NCI-H2196 (cell line): ENCODE results near the gene VAV3.
"Not testable (repeated sequence)": the region's sequence is repeated elsewhere in the genome, so short reads cannot be mapped to it uniquely, and the experiment has no call there.

Experiments used
- DNase-seq: peaks from one replicate; lab custom pipeline; 2025; ENCODE audit not compliant: unreplicated experiment; lab: John Stamatoyannopoulos, UW

The VAV3 gene

GRCh38 chr1:107844541-107845194, 120.3 kb downstream of the VAV3 start:
- DNase-seq: not testable (repeated sequence)

- no peak for DNase-seq
Observed at GRCh38 chr1:107843989-107844388, 121.0 kb downstream of the VAV3 start.

DNA sequence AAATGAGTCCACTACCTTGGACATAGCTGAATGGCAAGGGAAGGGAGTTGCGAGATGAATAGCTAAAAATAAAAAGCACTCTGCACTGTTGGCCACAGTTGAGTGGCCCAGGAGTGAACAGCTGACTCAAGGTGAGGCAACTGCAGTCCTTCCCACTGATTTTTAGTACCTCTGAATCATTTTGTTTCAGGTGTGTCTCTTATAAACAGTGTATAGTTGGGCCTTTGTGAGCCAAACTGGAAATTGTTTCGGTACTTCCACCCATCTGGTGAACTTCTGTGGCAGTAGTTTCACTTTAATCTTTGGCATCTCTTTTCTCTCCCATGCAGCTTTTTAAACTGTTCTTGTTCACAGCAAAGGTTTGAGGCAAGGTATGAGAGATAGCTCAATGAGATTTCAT, 122.7 kb downstream of the VAV3 start:
- DNase-seq: no peak

DNA sequence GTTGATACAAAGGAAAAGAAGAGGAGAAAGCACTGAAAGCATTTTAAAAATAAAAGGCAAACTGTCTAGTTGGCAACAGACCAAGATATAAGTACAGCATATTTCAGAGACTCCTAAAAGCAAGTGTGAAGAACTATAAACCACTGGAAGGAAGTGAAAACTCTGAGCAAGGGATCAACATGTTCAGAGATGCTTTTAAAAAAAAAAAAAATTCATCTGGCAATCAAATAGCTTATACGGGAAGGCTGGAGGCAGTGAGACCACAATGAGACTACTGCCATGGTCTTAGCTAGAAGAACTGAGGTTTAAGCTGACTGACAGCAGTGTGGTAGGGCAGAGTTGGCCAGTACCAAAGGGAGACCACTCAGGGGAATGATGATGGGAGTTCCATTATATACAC, 124.3 kb downstream of the VAV3 start:
- DNase-seq: no peak

DNA sequence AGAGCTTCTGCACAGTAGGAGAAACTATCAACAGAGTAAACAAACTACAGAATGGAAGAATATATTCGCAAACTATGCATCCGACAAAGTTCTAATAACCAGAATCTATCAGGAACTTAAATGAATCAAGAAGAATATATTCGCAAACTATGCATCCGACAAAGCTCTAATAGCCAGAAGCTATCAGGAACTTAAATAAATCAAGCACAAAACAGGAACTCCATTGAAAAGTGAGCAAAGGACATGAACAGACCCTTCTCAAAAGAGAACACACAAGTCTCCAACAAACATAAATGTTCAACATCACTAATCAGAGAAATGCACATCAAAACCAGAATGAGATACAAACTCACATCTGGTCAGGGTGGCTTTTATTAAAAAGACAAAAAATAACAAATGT, 126.9 kb downstream of the VAV3 start:
- no peak for DNase-seq

DNA sequence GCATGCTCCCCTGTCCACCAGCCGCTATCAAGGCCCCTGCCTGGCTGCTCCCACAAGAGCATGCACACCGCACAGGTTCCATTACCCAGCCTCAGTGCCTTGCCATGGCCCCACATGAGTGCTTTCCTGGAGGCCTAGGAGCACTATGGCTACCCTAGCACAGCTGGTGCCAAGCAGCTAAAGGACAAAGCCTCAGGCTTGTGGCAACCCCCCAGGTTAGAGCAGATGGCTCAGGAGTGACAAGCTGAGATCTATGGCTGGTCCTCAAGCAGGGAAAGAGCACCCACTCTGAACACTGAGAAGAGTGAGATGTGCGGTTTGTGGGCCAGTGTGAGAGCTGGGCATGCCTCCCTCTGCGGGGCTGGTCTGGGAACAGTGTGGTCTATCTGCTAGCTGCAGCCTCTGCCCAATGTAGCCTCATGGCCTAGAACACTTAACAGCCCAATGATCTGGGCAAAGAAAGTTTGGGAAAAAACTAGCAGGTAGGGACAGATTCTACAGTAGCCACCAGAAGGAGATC, 129.8 kb downstream of the VAV3 start:
- no peak for DNase-seq

DNA sequence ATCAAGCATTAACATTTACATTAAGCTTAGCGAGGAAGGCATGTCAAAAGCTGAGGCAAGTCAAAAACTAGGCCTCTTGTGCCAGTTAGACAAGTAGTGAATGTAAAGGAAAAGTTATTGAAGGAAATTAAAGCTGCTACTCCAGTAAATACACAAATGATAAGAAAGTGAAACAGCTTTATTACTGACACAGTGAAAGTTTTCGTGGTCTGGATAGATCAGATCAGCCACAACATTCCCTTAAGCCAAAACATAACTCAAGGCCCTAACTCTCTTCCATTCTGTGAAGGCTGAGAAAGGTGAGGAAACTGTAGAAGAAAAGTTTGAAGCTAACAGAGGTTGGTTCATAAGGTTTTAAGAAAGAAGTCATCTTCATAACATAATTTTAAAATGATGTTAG, 131.9 kb downstream of the VAV3 start:
- DNase-seq: no peak

DNA sequence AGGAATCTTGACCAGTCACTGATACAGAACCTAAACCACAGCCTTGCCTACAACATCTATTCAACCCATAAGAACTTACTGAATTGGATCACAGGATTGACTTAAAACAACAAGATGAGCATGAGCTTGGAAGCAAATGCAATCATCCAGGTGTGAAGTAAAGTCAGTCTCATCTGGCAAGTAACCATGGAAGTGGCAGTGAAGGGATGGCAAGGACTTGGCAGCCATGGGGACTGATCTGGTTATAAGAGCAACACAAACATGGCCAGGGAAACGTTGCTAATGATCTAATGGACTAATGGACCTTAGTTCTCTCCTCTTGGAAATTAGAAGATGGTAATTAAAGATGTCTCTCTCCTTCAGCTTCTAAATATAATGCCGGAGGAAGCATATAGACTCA, 133.1 kb downstream of the VAV3 start:
- DNase-seq: no peak

DNA sequence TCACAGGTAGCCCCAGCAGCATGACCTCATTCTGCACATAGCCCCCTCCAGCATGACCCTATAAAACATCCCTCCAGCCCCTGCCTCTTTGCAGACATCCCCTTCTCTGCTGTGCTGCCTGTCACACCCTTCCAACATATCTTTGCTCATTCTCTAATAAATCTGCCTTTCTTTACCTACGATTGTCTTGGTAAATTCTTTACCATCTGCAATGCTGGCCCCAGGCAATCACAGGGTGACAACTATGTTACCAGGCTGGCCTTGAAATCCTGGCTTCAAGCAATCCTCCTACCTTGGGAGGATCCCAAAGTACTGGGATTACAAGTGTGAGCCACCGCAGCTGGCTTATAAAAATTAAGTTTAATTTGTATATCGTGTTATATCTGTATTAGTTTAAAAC, 134.5 kb downstream of the VAV3 start:
- no peak for DNase-seq

DNA sequence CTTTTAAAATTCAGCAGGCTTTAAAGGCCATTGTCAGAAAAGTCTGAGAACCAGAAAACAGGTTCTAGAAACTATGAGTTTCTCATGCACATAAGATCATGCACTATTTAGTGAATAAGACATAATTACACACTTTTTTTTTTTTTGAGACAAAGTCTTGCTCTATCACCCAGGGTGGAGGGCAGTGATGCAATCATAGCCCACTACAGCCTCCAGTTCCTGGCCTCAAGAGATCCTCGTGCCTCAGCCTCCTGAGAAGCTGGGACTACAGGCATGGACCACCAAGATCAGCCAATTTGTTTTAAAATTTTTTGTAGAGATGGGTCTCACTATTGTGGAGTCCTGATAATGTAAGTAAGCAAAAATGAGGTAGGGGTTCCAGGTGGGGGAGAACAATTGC, 134.9 kb downstream of the VAV3 start:
- DNase-seq: no peak

DNA sequence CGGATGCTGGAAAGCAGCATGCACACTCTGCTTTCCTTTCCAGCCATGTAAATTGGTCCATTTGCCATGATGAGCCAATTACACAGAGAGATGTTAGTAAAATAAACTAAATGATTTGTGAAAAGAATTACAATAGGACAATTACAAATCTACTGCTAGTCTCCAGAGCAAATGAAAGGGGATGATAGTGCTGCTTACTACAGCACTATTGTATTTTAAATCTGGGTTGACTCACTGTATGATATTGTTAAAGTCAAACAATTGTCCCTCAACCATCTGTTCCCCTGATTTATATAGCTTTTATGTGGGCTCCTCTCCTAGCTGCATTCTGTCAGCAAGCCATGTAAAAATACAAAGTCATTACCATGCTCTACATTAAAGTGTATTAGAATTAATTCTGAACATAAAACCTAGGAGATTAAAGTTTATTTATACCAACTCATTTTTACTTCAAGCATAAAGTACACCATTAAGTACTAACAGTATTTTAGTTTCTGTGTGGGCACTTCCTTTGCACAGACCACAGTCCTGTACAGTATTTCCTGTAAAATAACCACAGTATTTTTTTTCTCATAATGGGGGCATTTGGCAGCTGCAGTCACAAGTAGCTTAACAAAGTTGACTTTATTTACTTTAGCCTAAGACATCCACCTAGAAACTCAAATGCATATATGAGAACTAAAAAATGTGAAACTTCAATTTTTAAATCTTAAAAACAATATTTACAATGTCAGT, 135.8 kb downstream of the VAV3 start:
- DNase-seq: no peak

DNA sequence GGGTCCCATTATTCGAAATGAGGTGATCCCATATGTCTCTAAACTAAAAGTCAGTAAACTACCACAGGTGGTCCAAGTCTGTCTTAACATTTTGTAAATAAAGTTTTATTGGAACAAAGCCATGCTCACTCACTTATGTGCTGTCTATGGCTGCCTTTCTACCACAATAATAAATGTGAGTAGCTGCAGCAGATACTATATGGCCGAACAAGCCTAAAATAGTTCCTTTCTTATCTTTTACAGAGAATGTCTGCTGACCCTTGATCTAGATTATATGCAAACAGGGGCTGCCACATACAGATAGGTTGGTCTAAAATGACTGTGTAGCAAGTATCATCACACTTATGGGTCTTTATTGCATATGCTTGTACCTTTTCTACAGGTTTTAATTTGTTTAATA, 140.0 kb downstream of the VAV3 start:
- DNase-seq: no peak

- DNase-seq: no peak
Observed at GRCh38 chr1:107821340-107821739, 143.6 kb downstream of the VAV3 start.

- no peak for DNase-seq
Observed at GRCh38 chr1:107820801-107821200, 144.2 kb downstream of the VAV3 start.

DNA sequence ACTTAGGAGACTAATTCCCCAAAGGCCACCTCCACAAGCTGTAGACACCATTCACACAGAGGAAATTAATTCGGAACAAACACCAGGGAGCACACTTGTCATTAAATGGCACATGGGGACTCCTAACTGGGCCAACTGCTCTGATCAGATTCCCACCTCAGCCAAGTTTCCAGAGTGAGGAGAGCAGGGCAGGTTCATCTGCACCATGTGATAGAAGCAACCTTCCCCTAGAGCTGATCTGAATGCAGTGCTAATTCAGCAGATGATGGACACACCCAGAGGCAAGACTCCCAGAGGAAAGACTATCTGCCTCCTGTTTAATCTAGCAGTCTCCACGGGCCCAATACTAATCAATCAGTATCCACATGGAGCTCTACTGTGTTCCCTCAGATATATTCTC, 147.0 kb downstream of the VAV3 start:
- DNase-seq: no peak

- DNase-seq: no peak
Observed at GRCh38 chr1:107817206-107817605, 147.8 kb downstream of the VAV3 start.

- DNase-seq: no peak
Observed at GRCh38 chr1:107810291-107810951, 154.6 kb downstream of the VAV3 start.

DNA sequence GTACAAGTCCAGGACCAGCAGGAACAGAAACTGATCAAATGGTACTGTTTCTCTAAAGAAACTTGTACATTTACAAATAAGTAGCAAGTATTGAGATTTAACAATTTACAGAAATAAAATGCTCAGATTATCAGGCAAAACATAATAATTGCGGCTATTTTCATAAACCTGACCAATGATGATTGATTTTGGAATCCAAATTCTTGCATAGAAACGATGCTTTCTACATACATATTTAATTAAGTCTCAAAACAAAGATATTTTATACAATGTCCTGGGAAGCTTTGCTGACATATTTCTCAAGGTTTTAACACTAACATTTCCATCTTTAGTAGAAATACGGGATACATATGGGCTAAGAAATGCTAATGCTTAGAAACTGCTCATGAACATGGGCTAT, 157.1 kb downstream of the VAV3 start:
- no peak for DNase-seq

DNA sequence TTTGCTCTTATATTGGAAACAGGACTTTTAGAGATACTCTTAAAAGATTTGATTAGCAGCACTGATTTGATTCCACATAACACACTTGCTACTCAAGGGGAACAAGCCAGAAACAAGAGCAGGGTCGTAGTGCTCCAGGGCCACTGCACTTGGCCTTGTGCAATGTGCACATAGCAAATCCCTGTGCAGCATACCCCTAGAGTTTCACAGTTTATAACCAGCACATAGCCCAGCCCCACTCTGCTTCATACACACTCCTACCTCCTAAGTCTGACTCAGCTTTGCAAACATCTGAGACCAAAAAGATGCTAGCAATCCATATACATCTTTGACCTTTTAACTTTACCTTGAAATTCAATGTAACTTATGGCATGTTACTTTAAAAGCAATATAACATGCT, 157.6 kb downstream of the VAV3 start:
- DNase-seq: no peak

DNA sequence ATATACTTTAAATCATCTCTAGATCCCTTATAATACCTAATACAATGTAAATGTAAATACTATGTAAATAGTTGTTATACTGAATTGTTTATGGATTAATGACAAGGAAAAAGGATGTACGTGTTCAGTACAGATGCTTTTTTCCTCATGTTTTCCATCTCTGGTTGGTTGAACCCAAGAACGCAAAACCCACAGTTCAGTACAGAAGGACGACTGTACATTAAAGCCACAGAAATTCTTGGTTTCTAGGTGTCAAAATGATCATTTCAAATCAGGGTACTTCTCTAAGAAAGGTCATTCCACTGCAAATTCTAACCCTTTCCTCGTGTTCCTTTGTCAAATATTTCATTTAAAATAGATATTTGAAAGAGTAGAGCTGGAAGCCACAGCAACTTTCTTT, 158.1 kb downstream of the VAV3 start:
- no peak for DNase-seq

- no peak for DNase-seq
Observed at GRCh38 chr1:107804741-107805140, 160.2 kb downstream of the VAV3 start.

- DNase-seq: no peak
Observed at GRCh38 chr1:107804134-107804533, 160.8 kb downstream of the VAV3 start.
